Mucosa of gallbladder (tissue), 1 donor: ENCODE measurements around the gene ROBO1. TPM values are rescaled to one million over a fixed set of nuclear protein-coding genes. Genes with fewer than 3 reads are reported as not detected.
"Not testable (repeated sequence)": the region's sequence is repeated elsewhere in the genome, so short reads cannot be mapped to it uniquely, and the experiment has no call there.

Experiments
- DNase-seq: peaks from one replicate; pipeline ENCODE4 v3.0.0-alpha.2; 2020; ENCODE audit warnings: low spot score
- total RNA-seq: library from RNA; stranded (reverse); gene quantifications from one replicate; pipeline ENCODE4 v1.2.1, GENCODE V29; 2021
- donor health status: DM: no; HTN: no; CAD: no.

ROBO1 gene
- total RNA-seq, 1 donor from 2014 or later = 9.6 TPM

- DNase-seq = no peak
Measured at GRCh38 chr3:79310016-79310415, 457.8 kb downstream of the ROBO1 start.

DNA sequence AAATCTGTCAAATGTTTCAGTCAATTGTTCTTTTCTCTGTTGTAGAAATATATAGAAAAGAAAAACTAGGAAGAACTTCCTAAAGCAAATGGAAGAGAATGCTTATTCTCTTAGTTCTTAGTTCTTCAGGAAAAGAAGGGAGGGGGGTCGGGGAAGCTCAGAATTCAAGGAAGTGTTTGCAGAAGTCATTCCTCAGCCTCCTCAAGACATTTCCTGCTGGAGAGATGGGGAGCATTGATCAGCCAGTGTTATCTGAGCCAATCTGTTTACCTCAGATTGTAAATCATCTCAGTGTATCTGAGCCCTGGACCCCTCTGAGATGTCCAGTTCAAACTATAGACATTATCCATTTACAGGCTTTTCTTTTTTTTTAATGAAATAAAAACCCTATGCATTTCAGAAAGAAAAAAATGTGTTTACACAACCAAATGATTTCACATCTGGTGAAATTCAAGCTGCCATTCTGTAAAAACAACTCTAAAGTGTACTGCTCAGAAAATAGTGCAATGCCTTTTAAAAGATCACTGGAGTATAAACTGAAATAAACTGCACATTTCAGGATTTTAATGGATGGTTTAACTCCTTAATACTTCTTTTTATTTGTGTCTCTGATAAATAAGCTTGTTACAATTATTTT lies 460.7 kb downstream of the ROBO1 start:
- no peak for DNase-seq

DNA sequence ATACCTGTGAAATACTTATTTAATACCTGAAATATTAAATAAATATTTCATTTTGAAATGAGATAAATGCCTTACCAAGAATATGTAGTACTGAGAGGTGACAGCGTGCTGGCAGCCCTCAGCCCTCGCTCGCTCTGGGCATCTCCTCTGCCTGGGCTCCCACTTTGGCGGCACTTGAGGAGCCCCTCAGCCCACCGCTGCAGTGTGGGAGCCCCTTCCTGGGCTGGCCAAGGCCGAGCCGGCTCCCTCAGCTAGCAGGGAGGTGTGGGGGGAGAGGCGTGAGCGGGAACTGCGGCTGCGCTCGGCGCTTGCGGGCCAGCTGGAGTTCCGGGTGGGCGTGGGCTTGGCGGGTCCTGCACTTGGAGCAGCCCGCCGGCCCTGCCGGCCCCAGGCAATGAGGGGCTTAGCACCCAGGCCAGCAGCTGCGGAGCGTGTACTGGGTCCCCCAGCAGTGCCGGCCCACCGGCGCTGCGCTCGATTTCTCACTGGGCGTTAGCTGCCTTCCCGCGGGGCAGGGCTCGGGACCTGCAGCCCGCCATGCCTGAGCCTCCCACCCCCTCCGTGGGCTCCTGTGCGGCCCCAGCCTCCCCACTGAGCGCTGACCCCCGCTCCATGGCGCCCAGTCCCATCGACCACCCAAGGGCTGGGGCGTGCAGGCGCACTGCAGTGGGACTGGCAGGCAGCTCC lies 467.7 kb downstream of the ROBO1 start:
- not testable (repeated sequence) for DNase-seq

DNA sequence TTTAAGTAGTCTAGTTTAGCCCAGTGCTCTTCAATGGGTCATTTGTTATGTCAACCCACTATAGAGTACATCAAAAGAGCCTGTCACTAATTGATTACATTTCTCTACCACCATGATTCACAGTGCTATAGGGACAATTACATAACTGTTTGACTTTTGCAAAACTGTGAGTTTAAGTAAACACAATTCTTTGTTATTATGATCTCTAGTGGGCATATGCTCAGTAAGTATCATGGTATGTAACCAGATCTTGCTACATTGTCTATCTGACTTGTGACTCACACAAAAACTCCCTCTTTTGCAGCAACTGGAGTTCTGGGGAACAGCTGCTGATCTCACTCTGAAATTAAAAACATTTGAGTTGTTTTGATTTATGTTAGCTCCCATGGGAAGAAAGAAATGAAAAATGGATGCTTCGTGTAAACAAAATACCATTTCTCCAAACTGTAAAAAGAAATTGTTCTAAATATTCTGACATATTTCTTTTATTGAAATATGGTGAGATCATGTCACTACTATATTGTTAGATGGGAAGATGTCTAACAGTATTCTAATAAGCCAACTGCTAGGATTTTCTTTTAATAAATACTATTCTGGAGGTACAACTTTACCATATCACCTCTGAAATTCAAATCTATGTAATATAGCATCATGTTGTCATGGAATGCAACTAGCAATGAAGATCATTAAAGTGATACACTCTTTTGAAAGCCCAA lies 470.4 kb downstream of the ROBO1 start:
- DNase-seq = no peak

GRCh38 chr3:79286882-79287281 lies 480.9 kb downstream of the ROBO1 start:
- DNase-seq = no peak

DNA sequence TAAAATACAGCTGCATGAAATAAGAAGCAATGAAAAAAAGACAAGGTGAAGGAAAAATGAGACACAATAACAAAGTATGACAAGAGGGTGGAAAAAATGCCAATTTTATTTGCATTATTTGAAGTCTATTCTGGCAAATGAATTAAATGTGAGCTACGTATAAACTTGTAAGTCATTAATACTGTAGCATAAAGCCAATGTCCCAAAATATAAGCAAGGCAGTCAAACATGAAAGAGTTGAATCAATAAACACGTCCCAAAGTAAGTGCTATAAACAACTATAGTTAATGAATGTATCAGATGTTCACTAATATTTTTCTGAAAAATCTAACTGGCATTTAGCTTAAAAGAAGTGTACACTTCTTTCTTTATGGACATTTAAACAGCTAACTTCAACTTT lies 481.9 kb downstream of the ROBO1 start:
- no peak for DNase-seq

DNA sequence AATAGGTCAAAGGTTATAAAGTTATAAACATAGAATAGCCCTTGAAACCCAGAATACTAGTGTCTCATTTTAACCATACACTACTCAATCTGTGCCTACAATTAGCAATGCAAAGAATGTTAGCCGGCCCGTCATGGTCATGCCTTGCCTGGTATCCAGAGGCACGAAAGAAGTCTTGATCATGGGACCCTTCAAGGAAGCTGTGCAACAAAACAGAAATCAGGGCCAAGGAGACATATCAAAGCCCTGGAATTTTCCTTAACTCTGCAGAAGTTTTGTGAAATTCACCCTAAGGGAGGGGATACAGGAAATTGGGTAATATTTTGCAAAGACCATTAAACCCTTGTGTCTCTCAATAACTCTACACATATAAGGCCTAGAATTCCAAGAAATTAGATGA lies 482.4 kb downstream of the ROBO1 start:
- DNase-seq = no peak

DNA sequence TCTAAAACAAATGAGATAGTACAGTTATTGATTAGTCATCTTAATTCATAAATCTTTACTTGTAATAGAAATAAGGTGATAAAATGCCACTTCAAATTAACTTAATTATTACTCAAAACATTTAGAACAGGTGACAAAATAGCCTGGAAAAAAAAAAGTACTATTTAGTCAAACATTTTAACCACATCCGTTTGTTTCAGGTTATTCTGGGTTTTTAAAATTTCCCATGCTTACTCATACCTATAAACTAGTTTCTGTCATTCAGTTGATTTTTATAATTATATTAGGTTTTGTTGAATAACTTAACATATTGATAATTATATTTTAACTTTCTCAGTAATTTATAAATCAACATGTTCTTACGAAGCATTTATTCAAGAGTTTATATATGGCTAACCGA lies 483.0 kb downstream of the ROBO1 start:
- DNase-seq = no peak

- no peak for DNase-seq
Measured at GRCh38 chr3:79278681-79279080, 489.1 kb downstream of the ROBO1 start.

DNA sequence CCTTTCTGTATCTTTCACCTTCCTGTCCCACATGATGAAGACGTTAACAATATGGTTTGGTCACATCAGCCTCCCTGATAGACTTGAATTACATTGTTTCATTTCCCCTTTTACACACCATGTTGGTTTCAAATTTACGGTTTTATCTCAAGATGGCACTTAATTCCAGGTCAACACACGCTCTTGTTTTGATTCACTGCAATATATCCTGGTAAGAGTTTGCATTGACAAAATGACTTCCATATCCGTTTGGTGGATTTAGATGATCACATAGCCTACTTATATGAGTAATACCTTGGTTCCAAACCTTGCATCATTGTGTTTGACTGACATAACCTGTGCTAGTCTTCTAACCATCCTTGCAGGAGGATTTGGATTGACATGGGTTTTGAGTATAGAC lies 499.4 kb downstream of the ROBO1 start:
- no peak for DNase-seq

GRCh38 chr3:79264892-79265291 lies 502.9 kb downstream of the ROBO1 start:
- no peak for DNase-seq

GRCh38 chr3:79263423-79263822 lies 504.4 kb downstream of the ROBO1 start:
- no peak for DNase-seq

- DNase-seq = no peak
Measured at GRCh38 chr3:79258479-79258878, 509.3 kb downstream of the ROBO1 start.

- DNase-seq = no peak
Measured at GRCh38 chr3:79257791-79258190, 510.0 kb downstream of the ROBO1 start.

- DNase-seq = no peak
Measured at GRCh38 chr3:79255702-79256101, 512.1 kb downstream of the ROBO1 start.

DNA sequence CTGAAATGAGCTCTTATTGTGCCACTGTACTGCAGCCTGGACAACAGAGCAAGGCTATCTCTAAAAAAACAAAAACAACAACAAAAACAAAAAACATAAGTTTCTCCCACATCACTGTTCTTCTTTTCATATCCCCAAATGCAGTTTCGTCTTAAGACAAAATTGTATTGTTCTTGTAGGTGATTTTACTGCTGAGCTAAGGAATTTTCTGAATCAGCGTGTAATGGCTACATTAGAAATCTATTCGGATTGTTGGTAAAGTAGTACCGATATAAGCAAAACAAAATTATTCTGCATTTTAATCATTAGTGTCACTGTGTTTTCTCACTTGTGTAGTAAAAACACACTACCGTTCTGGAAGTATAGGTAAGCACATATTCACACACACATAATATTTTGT lies 512.5 kb downstream of the ROBO1 start:
- DNase-seq = no peak

GRCh38 chr3:79253704-79254103 lies 514.1 kb downstream of the ROBO1 start:
- DNase-seq = no peak

DNA sequence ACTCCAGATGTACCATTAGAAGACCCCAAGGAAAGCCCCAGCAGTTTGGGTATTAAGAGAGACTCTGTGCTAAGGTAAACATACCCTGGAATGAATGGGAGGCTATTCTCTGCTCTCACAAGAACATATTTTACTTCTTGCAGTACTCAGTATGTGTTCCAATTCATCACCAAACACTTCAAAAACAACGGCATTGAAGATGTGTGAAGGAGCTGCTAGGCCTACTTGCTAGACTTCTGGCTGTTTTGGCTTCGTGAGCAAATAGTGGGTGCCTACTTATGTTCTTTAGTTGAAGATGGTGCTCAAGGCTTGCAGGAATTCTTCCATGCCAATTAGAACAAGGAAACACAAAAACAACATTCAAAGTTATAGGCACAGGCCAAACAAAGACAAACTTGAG lies 514.5 kb downstream of the ROBO1 start:
- DNase-seq = no peak

DNA sequence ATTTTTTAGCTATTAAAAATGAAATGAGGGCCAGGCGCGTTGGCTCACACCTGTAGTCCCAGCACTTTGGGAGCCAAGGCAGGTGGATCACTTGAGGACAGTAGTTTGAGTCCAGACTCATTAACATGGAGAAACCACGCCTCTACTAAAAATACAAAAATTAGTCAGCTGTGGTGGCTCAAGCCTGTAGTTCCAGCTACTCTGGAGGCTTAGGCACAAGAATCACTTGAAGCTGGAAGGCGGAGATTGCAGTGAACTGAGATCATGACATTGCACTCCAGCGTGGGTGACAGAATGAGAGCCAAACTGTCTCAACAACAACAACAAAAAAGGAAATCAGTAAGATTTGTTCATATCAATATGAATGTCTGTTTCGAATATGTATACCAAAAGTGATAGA lies 517.1 kb downstream of the ROBO1 start:
- no peak for DNase-seq

DNA sequence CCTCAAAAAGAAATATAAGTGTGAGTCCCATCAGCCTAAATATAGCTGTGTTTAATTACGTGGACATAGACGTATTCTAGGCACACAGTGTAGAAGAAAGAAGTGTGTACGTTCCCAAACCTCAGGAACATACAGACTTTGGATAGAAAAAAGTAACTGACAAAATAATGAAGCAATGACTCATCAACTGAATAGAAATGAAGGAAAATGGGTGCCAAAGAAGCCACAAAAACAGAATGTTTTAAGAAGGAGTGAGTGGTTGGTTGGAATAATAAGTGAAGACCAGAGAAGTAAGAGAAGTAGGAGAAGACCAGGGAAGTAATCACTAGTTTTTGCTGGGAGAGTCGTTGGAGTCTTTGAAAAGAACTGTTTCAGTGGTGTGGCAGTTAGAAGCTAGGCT lies 518.1 kb downstream of the ROBO1 start:
- DNase-seq = no peak

DNA sequence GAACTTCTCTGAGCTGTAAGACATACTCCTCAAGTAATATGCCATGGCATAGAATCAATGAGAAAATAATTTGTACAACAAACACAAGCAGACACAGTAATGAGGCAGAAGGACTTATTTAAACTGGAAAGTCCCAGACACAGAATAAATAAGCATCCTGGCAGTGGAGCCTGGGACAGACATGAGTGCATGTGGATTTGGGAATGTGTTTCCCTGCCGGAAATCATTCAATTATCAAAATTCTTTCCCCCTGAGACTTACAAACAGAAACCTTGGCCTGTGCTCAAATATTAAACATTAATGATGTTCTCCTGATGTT lies 520.1 kb downstream of the ROBO1 start:
- DNase-seq = no peak

- no peak for DNase-seq
Measured at GRCh38 chr3:79246875-79247724, 520.7 kb downstream of the ROBO1 start.
